CD4-positive, CD25-positive, alpha-beta regulatory T cell (primary cell): ENCODE results near the gene ZIC4. TPM values are rescaled to one million over a fixed set of nuclear protein-coding genes. Genes with fewer than 3 reads are reported as not detected.

ENCODE experiments used
- ATAC-seq, 2 donors: fragments of 150-1000 bp; cut with Tn5 transposase; one replicate each; pipeline ENCODE4 v1.10.0; 2021; ENCODE audit warnings: low read depth in 2 of 2, moderate number of reproducible peaks in 2 of 2, moderate library complexity in 1 of 2
- DNase-seq, 3 donors: peaks; one replicate each; pipeline versions ENCODE4 v3.0.0 to v3.0.0-alpha.2; 2012 to 2022; ENCODE audit warnings: mixed read lengths in 1 of 3
- H3K27ac ChIP-seq: one replicate; pipeline ENCODE4 v1.7.0; 2013; ENCODE audit warnings: mild to moderate bottlenecking, low read length; ENCODE audit not compliant: insufficient read depth, poor library complexity, severe bottlenecking
- H3K27me3 ChIP-seq: one replicate; pipeline ENCODE4 v1.7.0; 2013; ENCODE audit warnings: low read length; ENCODE audit not compliant: control insufficient read depth, insufficient read depth
- H3K36me3 ChIP-seq: one replicate; pipeline ENCODE4 v1.7.0; 2013; ENCODE audit warnings: mild to moderate bottlenecking, low read length, moderate library complexity; ENCODE audit not compliant: control insufficient read depth, insufficient read depth
- H3K4me1 ChIP-seq: 2 replicates; pipeline ENCODE4 v1.7.0; 2013; ENCODE audit warnings: mild to moderate bottlenecking, low read length; ENCODE audit not compliant: insufficient read depth, control insufficient read depth, poor library complexity, severe bottlenecking
- H3K4me3 ChIP-seq: one replicate; pipeline ENCODE4 v1.7.0; 2013; ENCODE audit warnings: low read depth, mild to moderate bottlenecking, low read length, moderate library complexity
- H3K9me3 ChIP-seq, 2 experiments: 1 replicate in 1 of 2; 2 replicates in 1 of 2; pipeline ENCODE4 v1.7.0; 2013; ENCODE audit warnings: low read length in 2 of 2, mild to moderate bottlenecking in 1 of 2, moderate library complexity in 1 of 2; ENCODE audit not compliant: control insufficient read depth in 2 of 2
- H3K27ac Mint-ChIP-seq, 3 donors: one replicate each; pipeline ENCODE4 v1.8.0; 2020 to 2022; ENCODE audit warnings: mild to moderate bottlenecking in 3 of 3, mixed read lengths in 3 of 3, moderate library complexity in 2 of 3
- H3K27me3 Mint-ChIP-seq: one replicate; pipeline ENCODE4 v1.8.0; 2022; ENCODE audit warnings: mild to moderate bottlenecking, mixed read lengths
- H3K36me3 Mint-ChIP-seq: one replicate; pipeline ENCODE4 v1.8.0; 2020; ENCODE audit warnings: mixed read lengths
- H3K4me1 Mint-ChIP-seq, 4 donors: one replicate each; pipeline ENCODE4 v1.8.0; 2020 to 2022; ENCODE audit warnings: mixed read lengths in 4 of 4, mild to moderate bottlenecking in 1 of 4
- H3K4me3 Mint-ChIP-seq, 4 donors: one replicate each; pipeline ENCODE4 v1.8.0; 2020 to 2022; ENCODE audit warnings: mild to moderate bottlenecking in 4 of 4, mixed read lengths in 4 of 4, moderate library complexity in 3 of 4
- H3K9me3 Mint-ChIP-seq, 7 donors: one replicate each; pipeline ENCODE4 v1.8.0; 2020 to 2022; ENCODE audit warnings: mixed read lengths in 7 of 7, mild to moderate bottlenecking in 3 of 7, moderate library complexity in 2 of 7
- polyA plus RNA-seq, 4 donors: library from polyadenylated mRNA; unstranded; fragments of 300-500 nt; fragmentation: Illumina TruSeq; gene quantifications; one replicate each; pipeline ENCODE4 v1.2.3, GENCODE V29; 2021
- total RNA-seq: library from RNA; stranded (reverse); gene quantifications from one replicate; pipeline ENCODE4 v1.2.3, GENCODE V29; 2022

ZIC4 gene
- total and polyA plus RNA-seq, 5 donors from 2014 or later: not detected

DNA sequence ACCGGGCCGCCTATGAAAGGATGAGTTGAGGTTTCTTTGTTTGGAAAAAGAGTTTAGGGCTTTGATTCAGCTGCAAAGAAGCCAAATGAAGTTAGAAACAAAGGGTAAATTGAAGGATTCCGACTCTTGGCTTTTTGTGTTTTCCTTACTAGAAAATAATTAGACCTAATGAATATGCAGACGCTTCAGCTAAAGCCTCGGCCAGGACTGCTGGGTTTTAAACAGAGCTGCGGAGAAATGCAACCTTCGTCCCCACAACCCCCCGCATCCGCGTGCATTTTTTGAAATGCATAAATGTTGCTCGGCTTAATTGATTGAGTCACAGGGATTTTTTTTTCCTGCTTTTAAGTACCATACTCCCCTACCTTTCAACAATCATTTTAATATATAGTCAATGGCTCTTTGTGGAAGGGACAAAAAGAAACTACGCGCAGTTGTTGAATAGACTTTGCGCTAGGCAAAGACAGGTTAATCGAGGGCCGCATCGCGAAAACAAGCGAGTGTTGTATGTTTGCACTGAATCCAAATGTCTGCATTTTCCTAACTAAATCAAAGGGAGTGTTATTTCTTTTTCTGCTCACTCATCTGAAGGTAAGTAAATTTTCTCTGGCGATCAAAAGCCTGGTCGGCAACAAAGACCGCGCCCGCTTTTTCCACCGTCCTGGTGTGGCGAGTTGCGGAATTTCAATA, 1.3 kb upstream of the ZIC4 start:
- Mint-ChIP-seq H3K4me3 (peak overlapping the region; percentile 25 to 65 (median 37)), H3K27ac (no peak overlapping the region), H3K27me3 (peaks cover 88% of the 10 kb centered on the region), H3K9me3 (peaks cover 0 to 36% (median 7%) of the 10 kb centered on the region in 7 donors), H3K4me1 (peaks cover 5 to 38% (median 9%) of the 10 kb centered on the region in 4 donors), H3K36me3 (no peaks in the 10 kb centered on the region)
- no peak for ATAC-seq
- Histone ChIP-seq H3K27me3 (peaks cover 27% of the 10 kb centered on the region), H3K9me3 (peaks cover 7 to 26% of the 10 kb centered on the region in 2 experiments), H3K36me3 (no peaks in the 10 kb centered on the region), H3K4me3 (no peak overlapping the region), H3K27ac (no peak overlapping the region), H3K4me1 (peaks cover 23% of the 10 kb centered on the region)
- DNase-seq: no peak

DNA sequence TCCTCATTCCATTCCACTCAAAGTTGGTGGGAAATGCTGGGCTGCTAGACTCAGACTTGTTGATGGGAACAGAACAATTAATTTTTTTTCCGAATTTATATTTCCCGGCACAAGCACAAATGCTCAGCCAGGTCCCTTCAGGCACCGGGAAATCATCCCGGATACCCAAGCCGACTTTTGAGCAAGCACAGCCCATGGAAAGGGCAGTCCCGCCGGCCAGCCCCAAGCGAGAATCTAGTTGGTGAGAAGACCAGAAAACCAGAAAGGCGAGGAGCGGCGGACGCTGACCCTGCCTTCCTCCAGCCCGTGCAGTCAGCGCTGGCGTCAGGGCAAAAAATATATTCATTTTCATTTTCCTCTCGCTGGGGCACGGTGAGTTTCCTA, 763 bp upstream of the ZIC4 start:
- H3K4me1 ChIP-seq: peaks cover 23% of the 10 kb centered on the region
- Mint-ChIP-seq H3K4me3 (peak overlapping the region in 1 of 4 donors; percentile 22), H3K27ac (no peak overlapping the region), H3K4me1 (peaks cover 5 to 33% (median 9%) of the 10 kb centered on the region in 4 donors), H3K27me3 (peaks cover 88% of the 10 kb centered on the region), H3K9me3 (peaks cover 0 to 31% (median 7%) of the 10 kb centered on the region in 7 donors), H3K36me3 (no peaks in the 10 kb centered on the region)
- H3K27me3 ChIP-seq: peaks cover 24% of the 10 kb centered on the region
- ATAC-seq (no peak), DNase-seq (no peak)
- no peak overlapping the region for H3K4me3 ChIP-seq
- no peak overlapping the region for H3K27ac ChIP-seq
- H3K36me3 ChIP-seq: no peaks in the 10 kb centered on the region
- peaks cover 7 to 26% of the 10 kb centered on the region in 2 experiments for H3K9me3 ChIP-seq

DNA sequence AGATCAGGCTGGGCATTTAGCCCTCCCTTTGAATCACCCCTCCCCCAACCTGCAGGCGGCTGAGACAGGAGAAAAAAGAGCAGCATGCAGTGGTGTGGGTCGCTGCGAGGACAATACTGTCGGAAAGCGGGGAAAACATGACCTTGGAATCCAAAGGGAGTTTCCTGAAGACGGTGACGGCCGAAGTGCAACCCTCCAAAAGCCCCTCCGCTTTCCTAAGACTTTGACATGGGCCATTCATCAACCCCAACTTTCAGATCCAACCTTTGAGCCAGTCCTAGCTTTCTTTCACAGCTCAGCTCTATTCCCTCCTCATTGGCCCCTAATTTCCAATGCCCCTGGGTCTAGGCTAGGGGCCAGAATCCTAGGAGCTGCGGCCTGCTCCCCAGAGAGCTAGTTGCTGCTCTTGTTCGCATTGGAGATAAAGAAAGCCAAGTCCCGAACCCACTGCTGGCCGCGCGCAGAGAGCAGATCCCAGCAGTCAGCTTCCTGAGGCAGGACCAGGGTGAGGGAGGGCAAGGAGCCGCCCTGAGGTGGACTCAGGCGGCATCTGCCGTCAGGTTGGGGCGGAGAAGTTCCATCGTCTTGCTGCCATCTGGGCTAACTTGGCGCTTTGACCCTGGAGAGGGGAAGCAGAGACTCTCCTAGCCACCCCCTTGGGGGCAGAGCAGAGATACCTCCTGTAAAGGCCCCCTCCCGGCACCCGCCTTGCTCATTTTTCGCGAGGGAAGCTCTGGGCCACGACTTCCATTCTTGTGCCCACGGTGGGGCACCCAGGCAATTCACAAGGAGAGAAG, 914 bp downstream of the ZIC4 start:
- Histone ChIP-seq H3K27me3 (peaks cover 25% of the 10 kb centered on the region), H3K4me1 (peaks cover 11% of the 10 kb centered on the region), H3K4me3 (no peak overlapping the region), H3K9me3 (peaks cover 4 to 23% of the 10 kb centered on the region in 2 experiments), H3K27ac (no peak overlapping the region), H3K36me3 (no peaks in the 10 kb centered on the region)
- no peak for ATAC-seq
- Mint-ChIP-seq H3K27ac (no peak overlapping the region), H3K27me3 (peaks cover 89% of the 10 kb centered on the region), H3K4me3 (no peak overlapping the region), H3K9me3 (peaks cover 0 to 27% (median 6%) of the 10 kb centered on the region in 7 donors), H3K36me3 (no peaks in the 10 kb centered on the region), H3K4me1 (peaks cover 0 to 19% (median under 1%) of the 10 kb centered on the region in 4 donors)
- no peak for DNase-seq

DNA sequence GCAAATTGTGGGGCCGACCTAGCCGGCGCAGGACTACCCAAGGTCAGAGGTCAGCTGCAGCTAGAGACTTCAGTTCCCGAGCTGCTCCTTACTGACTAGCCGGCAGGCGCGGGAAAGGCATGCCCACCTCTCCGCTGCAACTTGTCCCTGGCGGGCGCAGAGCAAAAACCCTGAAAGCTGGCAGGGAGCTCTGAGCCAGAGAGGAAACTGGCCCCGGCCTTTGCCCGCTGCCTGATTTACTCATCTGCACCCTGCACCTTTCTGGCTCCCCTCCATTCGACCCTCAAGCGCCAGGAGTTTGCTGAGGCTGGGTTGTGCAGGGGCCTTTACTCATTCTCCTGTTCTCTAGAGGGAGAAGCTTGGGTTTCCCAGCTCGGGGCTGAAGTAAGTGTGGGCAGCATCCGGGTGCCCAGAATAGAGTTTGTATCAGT, 1.5 kb downstream of the ZIC4 start:
- no peaks in the 10 kb centered on the region for H3K36me3 ChIP-seq
- H3K27me3 ChIP-seq: peaks cover 27% of the 10 kb centered on the region
- H3K27me3 Mint-ChIP-seq: peaks cover 93% of the 10 kb centered on the region
- H3K9me3 Mint-ChIP-seq: peaks cover 0 to 27% (median 6%) of the 10 kb centered on the region in 7 donors
- ATAC-seq: no peak
- DNase-seq: no peak
- peaks cover 0 to 19% (median under 1%) of the 10 kb centered on the region in 4 donors for H3K4me1 Mint-ChIP-seq
- H3K9me3 ChIP-seq: peaks cover 4 to 23% of the 10 kb centered on the region in 2 experiments
- H3K4me3 Mint-ChIP-seq: no peak overlapping the region
- no peaks in the 10 kb centered on the region for H3K36me3 Mint-ChIP-seq
- H3K27ac Mint-ChIP-seq: no peak overlapping the region
- no peak overlapping the region for H3K4me3 ChIP-seq
- H3K4me1 ChIP-seq: peaks cover 5% of the 10 kb centered on the region
- H3K27ac ChIP-seq: no peak overlapping the region

DNA sequence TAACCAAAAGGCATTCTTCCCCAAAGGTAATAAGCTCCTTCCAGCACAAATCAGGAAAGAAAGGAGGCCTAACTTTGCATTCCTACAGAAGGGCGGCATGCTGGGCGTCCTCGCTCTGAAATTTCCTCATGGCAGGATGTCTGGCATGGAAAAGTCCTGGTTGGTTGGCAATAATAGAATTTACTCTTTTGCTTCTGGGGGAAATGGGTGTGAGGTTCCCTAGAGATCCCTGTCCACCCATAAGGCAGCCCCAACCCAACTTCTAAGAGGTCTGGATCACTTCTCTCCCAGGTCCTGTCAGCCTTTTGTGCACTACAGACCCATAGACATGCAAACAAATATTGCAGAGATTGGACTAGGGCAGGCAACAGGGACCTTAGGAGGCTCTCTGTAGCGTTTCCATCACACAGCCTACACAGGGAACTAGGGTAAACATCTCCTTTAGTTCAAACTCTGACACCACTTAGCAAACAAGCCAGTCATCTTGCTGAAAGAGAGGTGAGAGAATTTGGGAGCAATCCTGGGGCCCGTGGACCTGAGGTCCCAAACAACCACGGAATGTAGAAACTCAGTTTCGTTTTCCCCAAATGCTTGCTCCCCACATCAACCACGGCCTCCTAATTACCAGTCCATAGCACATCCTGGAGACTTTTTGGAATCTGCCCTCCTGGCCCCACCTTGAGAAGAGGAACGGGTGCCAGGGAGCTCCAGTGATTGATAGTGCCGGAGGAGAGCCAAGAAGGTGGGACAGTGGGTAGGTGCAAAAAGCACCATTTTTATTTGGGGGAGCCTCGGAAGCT, 2.1 kb downstream of the ZIC4 start:
- Histone ChIP-seq H3K36me3 (no peaks in the 10 kb centered on the region), H3K27ac (no peak overlapping the region), H3K4me1 (peaks cover 1% of the 10 kb centered on the region), H3K4me3 (no peak overlapping the region), H3K9me3 (peaks cover 4 to 23% of the 10 kb centered on the region in 2 experiments), H3K27me3 (peaks cover 28% of the 10 kb centered on the region)
- peaks cover 0 to 15% (median under 1%) of the 10 kb centered on the region in 4 donors for H3K4me1 Mint-ChIP-seq
- H3K9me3 Mint-ChIP-seq: peaks cover 0 to 27% (median 6%) of the 10 kb centered on the region in 7 donors
- ATAC-seq (no peak), DNase-seq (no peak)
- no peak overlapping the region for H3K27ac Mint-ChIP-seq
- no peaks in the 10 kb centered on the region for H3K36me3 Mint-ChIP-seq
- peaks cover 95% of the 10 kb centered on the region for H3K27me3 Mint-ChIP-seq
- no peak overlapping the region for H3K4me3 Mint-ChIP-seq

GRCh38 chr3:147403511-147403910, 2.8 kb downstream of the ZIC4 start:
- H3K9me3 Mint-ChIP-seq: peaks cover 0 to 28% (median 6%) of the 10 kb centered on the region in 7 donors
- Histone ChIP-seq H3K36me3 (no peaks in the 10 kb centered on the region), H3K4me1 (no peaks in the 10 kb centered on the region), H3K4me3 (no peak overlapping the region), H3K27ac (no peak overlapping the region), H3K9me3 (peaks cover 4 to 21% of the 10 kb centered on the region in 2 experiments), H3K27me3 (peaks cover 29% of the 10 kb centered on the region)
- peaks cover 97% of the 10 kb centered on the region for H3K27me3 Mint-ChIP-seq
- ATAC-seq (no peak), DNase-seq (no peak)
- H3K4me3 Mint-ChIP-seq: no peak overlapping the region
- peaks cover 0 to 10% (median under 1%) of the 10 kb centered on the region in 4 donors for H3K4me1 Mint-ChIP-seq
- H3K27ac Mint-ChIP-seq: no peak overlapping the region
- no peaks in the 10 kb centered on the region for H3K36me3 Mint-ChIP-seq

- H3K4me3 ChIP-seq: no peak overlapping the region
- DNase-seq (no peak), ATAC-seq (no peak)
- no peak overlapping the region for H3K27ac ChIP-seq
- Mint-ChIP-seq H3K27ac (no peak overlapping the region), H3K36me3 (no peaks in the 10 kb centered on the region), H3K4me3 (no peak overlapping the region), H3K27me3 (peaks cover 96% of the 10 kb centered on the region), H3K4me1 (peaks cover 0 to 2% (median 0%) of the 10 kb centered on the region in 4 donors), H3K9me3 (peaks cover 0 to 22% (median 6%) of the 10 kb centered on the region in 7 donors)
- H3K4me1 ChIP-seq: no peaks in the 10 kb centered on the region
- H3K9me3 ChIP-seq: peaks cover 0 to 12% of the 10 kb centered on the region in 2 experiments
- no peaks in the 10 kb centered on the region for H3K36me3 ChIP-seq
- H3K27me3 ChIP-seq: peaks cover 20% of the 10 kb centered on the region
These were observed 4.2 kb downstream of the ZIC4 start for GRCh38 chr3:147402159-147402558.
